GM19395 (cell line): ENCODE data around the gene ABHD10.
"Not testable (repeated sequence)": the region's sequence is repeated elsewhere in the genome, so short reads cannot be mapped to it uniquely, and the experiment has no call there.

Experiments used
- ATAC-seq: cut with Tn5 transposase; IDR thresholded peaks from one replicate; pipeline ENCODE4 v1.9.1; 2021; ENCODE audit warnings: mild to moderate bottlenecking, moderate library complexity; ENCODE audit not compliant: unreplicated experiment

Gene ABHD10

DNA sequence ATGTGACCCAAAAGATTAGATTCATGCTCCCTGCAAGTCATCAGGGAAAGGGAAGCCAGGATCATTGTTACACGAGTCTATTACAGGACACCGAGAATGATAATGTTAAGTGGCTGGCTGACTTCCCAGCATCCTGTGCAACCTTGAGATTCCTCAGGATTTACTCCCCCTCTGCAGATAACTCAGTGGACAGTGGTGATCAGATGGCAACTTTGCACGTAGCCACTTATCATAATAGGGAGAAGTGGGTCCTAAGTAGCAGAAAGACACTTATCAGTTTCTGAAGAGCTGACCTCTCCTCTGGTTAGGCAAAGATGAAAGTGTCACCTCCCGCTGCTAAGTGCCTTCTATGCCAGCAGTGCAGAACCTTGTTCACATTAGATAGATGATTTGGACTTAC lies 49.0 kb downstream of the ABHD10 start:
- ATAC-seq = no peak

DNA sequence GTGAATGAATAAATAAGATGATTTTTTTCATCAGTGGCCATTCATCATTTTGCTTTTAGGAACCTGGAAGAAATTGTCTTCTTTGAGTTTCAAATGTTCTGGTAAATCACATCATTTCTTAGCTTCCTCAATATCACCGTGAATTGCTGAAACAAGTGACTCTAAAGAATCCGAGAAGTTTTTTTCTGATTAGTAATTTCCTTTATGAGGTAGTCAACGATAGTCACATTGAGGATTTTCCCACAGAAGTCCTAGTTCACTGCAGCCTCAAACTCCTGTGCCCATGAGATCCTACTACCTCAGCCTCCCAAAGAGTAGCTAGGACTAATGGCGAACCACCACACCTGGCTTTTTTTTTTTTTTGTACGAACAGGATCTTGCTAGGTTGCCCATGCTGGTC lies 52.1 kb downstream of the ABHD10 start:
- no peak for ATAC-seq

DNA sequence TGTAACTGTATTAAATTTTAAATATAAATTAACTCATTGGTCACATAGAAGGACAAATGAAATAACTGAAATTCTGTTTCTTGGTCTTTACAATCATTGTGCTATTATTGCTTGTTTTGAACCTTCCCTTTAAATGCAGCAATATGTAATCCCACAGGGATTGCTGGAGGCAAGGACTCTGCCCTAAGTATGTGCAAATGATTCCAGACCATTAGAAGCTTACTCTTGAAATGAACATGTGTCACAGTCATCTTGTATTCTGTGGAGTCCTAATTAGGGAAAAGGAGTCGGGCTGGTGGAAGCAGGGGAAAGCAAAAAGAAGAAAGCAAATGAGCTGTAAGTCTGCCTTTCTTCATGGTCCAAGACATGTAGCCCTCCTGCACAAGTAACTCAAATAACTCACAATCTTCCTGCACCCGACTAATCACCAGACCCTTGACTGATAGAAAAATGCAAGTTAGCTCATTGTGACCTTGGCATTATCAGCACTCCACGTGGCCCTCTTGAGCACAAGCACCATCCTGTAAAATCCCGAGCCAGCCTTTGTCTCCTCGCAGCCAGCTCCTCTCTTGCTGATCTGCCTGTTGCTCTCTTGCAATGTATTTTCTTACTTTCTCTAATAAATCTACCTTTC lies 53.4 kb downstream of the ABHD10 start:
- ATAC-seq = no peak

DNA sequence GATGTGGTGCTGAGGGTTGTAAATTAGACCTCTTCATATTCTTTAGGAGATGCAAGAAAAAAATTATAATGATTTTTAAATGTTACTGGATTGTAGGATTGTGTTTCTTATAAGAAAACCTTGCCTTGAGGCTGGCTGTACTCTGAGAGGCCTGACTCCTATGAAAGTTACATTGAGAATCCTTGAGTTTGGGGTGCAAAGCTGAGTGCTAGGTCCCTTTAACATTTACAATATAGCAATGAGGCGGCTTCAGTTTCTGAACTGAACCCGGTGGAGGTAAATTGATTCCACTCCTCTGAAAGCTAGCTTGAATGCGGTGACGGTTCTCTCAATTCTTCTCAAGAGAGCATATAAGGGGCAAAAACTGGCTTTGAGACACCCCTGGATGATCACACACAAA lies 55.6 kb downstream of the ABHD10 start, which contains the start of gene TMPRSS7:
TSS of gene TMPRSS7 (plus strand) at position 301 of the 400 bp plus-strand sequence. CDS start 110 bp downstream, outside the sequence.
- no peak for ATAC-seq

DNA sequence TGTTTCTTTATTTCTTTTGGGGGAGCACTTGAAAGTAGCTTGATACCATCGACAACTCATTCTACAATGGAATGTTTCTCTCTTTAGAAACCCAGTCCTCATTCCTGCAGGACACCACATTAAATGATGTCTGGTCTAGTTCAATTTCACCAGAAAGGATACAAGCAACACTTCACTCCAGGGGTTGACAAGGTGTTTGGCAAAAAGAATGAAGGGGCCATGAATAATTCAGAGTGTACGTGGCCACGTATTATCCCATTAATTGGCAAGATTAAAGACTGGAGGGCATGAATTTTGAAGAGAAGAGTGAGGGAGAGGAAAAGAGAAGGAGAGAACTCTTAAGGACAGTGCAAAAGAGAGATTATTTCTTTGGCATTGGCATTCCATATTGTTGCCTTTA lies 56.4 kb downstream of the ABHD10 start:
- ATAC-seq = no peak

DNA sequence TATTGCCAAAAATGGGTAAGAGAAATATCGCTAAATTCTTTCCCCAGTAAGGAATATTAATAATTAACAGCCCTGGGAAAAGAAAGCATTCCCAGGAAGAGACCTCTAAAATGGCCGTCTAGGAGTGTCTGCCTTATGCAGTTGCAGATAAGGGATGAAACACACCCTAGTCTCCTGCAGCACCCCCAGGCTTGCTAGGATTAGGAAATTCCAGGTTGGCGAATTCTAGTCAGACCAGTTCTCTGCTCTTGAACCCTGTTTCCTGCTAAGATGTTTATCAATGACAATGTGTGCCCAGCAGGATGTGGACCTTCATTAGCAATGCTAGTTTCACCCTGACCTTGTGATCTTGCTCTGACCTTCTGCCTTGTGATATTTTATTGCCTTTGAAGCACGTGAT lies 58.4 kb downstream of the ABHD10 start:
- not testable (repeated sequence) for ATAC-seq

DNA sequence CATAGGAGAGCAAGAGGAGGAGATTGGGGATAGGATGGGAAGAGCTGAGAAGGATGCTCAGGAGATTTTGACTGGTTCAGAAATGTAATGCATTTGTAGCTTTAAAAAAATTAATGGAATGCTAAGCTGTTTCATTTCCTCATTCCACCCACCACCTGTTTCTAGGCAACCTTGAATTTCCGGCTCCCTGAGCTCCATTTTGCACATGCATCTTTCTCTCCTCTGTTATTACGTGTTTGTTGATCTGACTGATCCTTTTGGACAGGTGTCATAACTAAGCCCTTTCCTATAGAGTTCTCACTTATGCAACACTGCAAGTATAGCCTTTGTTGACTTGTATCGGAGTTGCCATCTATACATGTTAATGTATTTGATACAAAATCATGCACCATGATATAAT lies 60.0 kb downstream of the ABHD10 start:
- ATAC-seq = peak; percentile 66

DNA sequence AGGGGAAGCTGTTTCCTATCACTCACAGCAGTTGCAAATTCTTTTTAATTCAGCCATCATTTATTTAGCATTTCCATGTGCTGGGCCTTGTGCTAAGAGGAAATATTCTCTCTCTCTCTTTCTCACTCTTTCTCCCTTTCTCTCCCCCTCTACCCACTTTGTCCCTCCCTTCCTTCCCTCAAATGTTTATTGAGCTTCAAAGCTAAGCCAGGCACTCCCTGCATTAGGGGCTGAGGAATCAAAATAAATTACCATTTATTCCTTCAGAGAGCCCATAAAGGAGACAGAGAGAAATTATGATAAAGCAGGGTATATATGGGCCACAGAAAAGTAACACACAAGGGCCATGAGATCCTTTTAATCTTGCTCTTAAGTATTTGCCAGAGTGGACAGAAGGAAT lies 62.5 kb downstream of the ABHD10 start:
- no peak for ATAC-seq

DNA sequence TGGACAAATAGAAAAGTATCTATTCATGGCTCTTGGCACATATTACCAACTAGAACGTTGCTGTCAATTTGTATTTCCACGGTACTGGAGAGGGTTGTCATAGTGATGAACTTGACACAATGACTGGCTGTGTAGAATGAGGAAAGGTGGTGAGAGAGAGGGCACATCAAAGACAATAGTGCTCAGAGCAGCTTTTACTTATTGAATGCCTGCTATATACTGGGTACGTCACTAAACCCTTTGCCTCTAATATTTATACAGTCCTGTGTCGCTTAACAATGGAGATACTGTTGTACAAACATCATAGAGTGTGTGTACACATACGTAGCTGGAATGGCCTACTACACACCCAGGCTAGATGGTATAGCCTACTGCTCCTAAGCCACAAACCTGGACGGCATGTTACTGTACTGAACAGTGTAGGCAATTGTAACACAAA lies 64.0 kb downstream of the ABHD10 start:
- no peak for ATAC-seq
